Measurements from ENCODE around the gene CDCP1.

The CDCP1 gene

GRCh38 chr3:45097296-45097883 lies 48.8 kb downstream of the CDCP1 start:
- Histone ChIP-seq H3K27ac (ENCODE audit: low read depth, low read length) (no peak overlapping the region), H3K79me2 (ENCODE audit: control insufficient read depth, insufficient read depth, low read length, unreplicated experiment) (no peaks in the 10 kb centered on the region), H3K27me3 (ENCODE audit: insufficient read depth, low read length) (no peaks in the 10 kb centered on the region), H2AFZ (ENCODE audit: low read length, unreplicated experiment) (no peak overlapping the region), H3K36me3 (ENCODE audit: insufficient read depth, low read length) (no peaks in the 10 kb centered on the region), H3K4me3 (ENCODE audit: low read depth, low read length) (no peak overlapping the region), H3K4me1 (ENCODE audit: control insufficient read depth, insufficient read depth, low read length, unreplicated experiment) (peaks cover 11% of the 10 kb centered on the region)

- peaks cover 2% of the 10 kb centered on the region; the same call in 1 of the 2 replicates for H3K36me3 ChIP-seq (ENCODE audit: insufficient read depth, low read length)
- no peak overlapping the region for H3K4me3 ChIP-seq (ENCODE audit: low read depth, low read length)
- no peak overlapping the region for H3K27ac ChIP-seq (ENCODE audit: low read depth, low read length)
- H3K4me1 ChIP-seq (ENCODE audit: control insufficient read depth, insufficient read depth, low read length, unreplicated experiment) = peaks cover 12% of the 10 kb centered on the region
- no peaks in the 10 kb centered on the region for H3K79me2 ChIP-seq (ENCODE audit: control insufficient read depth, insufficient read depth, low read length, unreplicated experiment)
- H2AFZ ChIP-seq (ENCODE audit: low read length, unreplicated experiment) = no peak overlapping the region
- no peaks in the 10 kb centered on the region for H3K27me3 ChIP-seq (ENCODE audit: insufficient read depth, low read length)
These were observed 50.2 kb downstream of the CDCP1 start for GRCh38 chr3:45095916-45096526.

DNA sequence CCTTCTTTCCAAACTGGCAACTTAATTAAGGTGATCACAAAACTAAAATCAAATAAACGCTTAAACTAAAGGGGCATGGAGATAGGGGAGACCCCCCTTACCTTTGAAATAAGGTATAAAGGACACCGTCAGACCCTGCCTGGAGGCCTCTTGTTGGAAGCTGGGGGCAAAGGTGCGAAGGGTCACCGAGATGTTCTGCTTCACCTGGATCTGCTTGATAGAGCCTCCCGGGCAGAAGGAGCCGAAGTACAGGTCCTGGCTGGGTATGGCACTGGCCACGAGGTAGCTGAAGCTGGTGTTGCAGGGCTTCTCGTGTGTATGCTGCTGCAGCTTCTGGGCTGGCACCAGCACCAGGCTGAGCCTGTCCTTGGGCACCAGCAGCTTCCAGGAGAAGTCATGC lies 53.0 kb downstream of the CDCP1 start:
- peaks cover 6% of the 10 kb centered on the region; the same call in 1 of the 2 replicates for H3K36me3 ChIP-seq (ENCODE audit: insufficient read depth, low read length)
- no peak overlapping the region for H2AFZ ChIP-seq (ENCODE audit: low read length, unreplicated experiment)
- H3K27me3 ChIP-seq (ENCODE audit: insufficient read depth, low read length) = no peaks in the 10 kb centered on the region
- no peak overlapping the region for H3K4me3 ChIP-seq (ENCODE audit: low read depth, low read length)
- no peak overlapping the region for H3K27ac ChIP-seq (ENCODE audit: low read depth, low read length)
- no peaks in the 10 kb centered on the region for H3K79me2 ChIP-seq (ENCODE audit: control insufficient read depth, insufficient read depth, low read length, unreplicated experiment)
- H3K4me1 ChIP-seq (ENCODE audit: control insufficient read depth, insufficient read depth, low read length, unreplicated experiment) = peaks cover 7% of the 10 kb centered on the region

DNA sequence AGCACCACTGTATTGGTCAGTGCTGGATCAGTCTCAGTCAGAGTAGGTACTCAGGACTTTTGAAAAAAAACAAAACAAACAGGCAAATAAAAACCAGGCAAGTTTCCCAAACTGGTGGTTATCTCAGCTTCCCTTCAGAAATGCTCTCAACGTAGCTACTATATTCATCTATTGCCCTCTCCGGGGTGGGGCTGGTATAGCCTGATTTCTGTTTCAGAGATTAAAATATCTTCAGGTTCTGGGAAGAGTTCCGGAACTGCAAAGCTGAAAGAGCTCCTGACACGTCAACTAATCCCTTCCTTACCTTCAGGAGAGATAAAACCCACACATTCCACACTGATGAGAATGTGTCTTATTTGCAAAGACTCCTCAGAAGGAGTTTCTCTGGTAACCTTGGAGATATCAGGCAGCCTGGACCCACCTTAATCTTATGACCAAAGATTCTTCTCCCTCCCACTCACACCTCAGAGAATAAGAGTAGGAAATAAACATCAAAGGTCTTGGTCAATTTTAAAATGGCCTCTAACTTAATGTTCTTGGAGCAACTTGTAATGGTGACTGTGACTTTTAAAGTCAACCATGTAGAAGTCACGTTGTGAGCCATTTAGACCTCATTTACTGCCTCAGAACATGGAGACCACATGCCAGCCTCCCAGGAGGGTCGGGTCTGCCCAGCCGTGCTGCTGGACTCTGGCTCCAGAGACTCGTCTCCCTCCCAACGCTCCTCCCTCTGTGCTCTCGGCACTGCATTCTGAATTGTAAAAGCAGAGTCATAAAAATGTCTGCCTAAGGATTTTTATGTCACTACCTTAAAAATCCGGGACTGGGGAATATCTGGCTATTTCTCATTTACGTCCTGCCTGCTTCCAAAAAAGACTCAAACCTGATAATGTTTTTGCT lies 53.8 kb downstream of the CDCP1 start:
- peaks cover 6% of the 10 kb centered on the region; the same call in 1 of the 2 replicates for H3K36me3 ChIP-seq (ENCODE audit: insufficient read depth, low read length)
- no peaks in the 10 kb centered on the region for H3K79me2 ChIP-seq (ENCODE audit: control insufficient read depth, insufficient read depth, low read length, unreplicated experiment)
- no peak overlapping the region for H2AFZ ChIP-seq (ENCODE audit: low read length, unreplicated experiment)

DNA sequence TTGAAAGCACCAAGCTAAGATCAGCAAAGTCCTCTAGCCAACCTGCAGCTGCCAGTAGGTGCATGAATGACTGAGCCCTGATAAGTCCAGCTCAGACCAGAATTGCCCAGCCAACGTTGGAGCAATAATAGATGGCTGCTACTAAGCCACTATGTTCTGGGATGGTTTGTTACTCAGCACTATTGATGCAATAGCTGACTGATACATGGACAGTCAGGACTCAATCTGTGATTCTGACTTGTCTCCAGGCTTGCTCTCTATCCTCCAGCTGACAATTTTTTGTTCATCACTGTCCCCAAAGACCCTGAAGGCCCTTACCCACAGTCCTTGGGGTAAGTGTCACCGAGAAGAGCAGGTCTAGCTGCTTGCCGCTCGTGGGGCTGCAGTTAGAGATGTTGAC lies 55.3 kb downstream of the CDCP1 start:
- Histone ChIP-seq H3K36me3 (ENCODE audit: insufficient read depth, low read length) (peaks cover 6% of the 10 kb centered on the region; the same call in 1 of the 2 replicates), H3K4me3 (ENCODE audit: low read depth, low read length) (no peak overlapping the region), H2AFZ (ENCODE audit: low read length, unreplicated experiment) (no peak overlapping the region), H3K79me2 (ENCODE audit: control insufficient read depth, insufficient read depth, low read length, unreplicated experiment) (no peaks in the 10 kb centered on the region), H3K27me3 (ENCODE audit: insufficient read depth, low read length) (no peaks in the 10 kb centered on the region), H3K4me1 (ENCODE audit: control insufficient read depth, insufficient read depth, low read length, unreplicated experiment) (peaks cover 7% of the 10 kb centered on the region), H3K27ac (ENCODE audit: low read depth, low read length) (no peak overlapping the region)

More for the DNA sequence above, 53.8 kb downstream of the CDCP1 start:
- H3K27ac ChIP-seq (ENCODE audit: low read depth, low read length) = peak overlapping the region; percentile 46
- peaks cover 7% of the 10 kb centered on the region for H3K4me1 ChIP-seq (ENCODE audit: control insufficient read depth, insufficient read depth, low read length, unreplicated experiment)
- H3K27me3 ChIP-seq (ENCODE audit: insufficient read depth, low read length) = no peaks in the 10 kb centered on the region
- H3K4me3 ChIP-seq (ENCODE audit: low read depth, low read length) = no peak overlapping the region

DNA sequence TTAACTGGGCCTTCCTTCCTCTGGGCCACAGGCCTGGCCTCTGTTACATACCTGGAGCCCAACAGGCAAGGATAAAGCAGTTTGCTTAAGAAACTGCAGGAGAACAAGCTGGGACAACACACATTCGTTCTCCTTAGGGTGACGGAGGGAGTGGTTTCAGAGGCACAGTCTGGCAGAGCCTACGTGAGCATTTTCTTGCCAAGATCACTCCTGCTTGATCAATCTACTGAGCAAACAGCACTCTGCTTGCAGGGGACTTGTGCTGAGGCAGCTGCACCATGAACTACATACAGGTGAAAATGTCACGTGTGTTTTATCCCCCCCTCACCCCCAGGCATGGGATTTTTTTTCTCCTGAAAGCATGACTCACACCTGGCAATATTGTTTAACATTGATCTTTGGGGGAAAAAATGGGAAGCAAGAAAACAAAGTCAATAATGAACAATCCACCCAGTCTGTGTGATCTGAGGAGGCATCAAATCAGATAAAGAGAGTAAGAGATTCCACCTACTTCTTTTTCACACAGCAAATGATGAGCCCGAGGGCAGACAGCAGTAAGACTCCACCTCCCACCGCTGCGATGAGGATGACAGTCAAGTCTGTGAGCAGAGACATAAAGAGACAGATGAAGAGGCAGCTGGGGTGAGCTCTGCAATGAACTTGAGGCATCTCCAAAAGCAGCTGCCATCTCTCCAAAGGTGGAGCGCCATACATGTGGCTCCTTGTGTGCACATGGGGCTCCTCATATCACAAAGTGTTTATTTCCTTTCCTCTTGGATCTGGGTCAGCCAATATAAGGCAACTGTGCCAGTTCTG lies 57.4 kb downstream of the CDCP1 start:
- no peak overlapping the region for H2AFZ ChIP-seq (ENCODE audit: low read length, unreplicated experiment)
- H3K79me2 ChIP-seq (ENCODE audit: control insufficient read depth, insufficient read depth, low read length, unreplicated experiment) = no peaks in the 10 kb centered on the region
- H3K36me3 ChIP-seq (ENCODE audit: insufficient read depth, low read length) = peaks cover 6% of the 10 kb centered on the region; the same call in 1 of the 2 replicates
- no peak overlapping the region for H3K27ac ChIP-seq (ENCODE audit: low read depth, low read length)
- H3K4me1 ChIP-seq (ENCODE audit: control insufficient read depth, insufficient read depth, low read length, unreplicated experiment) = peaks cover 19% of the 10 kb centered on the region
- no peaks in the 10 kb centered on the region for H3K27me3 ChIP-seq (ENCODE audit: insufficient read depth, low read length)
- H3K4me3 ChIP-seq (ENCODE audit: low read depth, low read length) = no peak overlapping the region

- H3K36me3 ChIP-seq (ENCODE audit: insufficient read depth, low read length) = peaks cover 6% of the 10 kb centered on the region; the same call in 1 of the 2 replicates
- H3K79me2 ChIP-seq (ENCODE audit: control insufficient read depth, insufficient read depth, low read length, unreplicated experiment) = no peaks in the 10 kb centered on the region
- peaks cover 17% of the 10 kb centered on the region for H3K4me1 ChIP-seq (ENCODE audit: control insufficient read depth, insufficient read depth, low read length, unreplicated experiment)
- H3K4me3 ChIP-seq (ENCODE audit: low read depth, low read length) = no peak overlapping the region
- H3K27me3 ChIP-seq (ENCODE audit: insufficient read depth, low read length) = no peaks in the 10 kb centered on the region
- H3K27ac ChIP-seq (ENCODE audit: low read depth, low read length) = no peak overlapping the region
- no peak overlapping the region for H2AFZ ChIP-seq (ENCODE audit: low read length, unreplicated experiment)
These were observed 59.0 kb downstream of the CDCP1 start for GRCh38 chr3:45087155-45087554.

GRCh38 chr3:45084820-45085816 lies 61.1 kb downstream of the CDCP1 start:
- Histone ChIP-seq H3K27me3 (ENCODE audit: insufficient read depth, low read length) (no peaks in the 10 kb centered on the region), H3K27ac (ENCODE audit: low read depth, low read length) (peak overlapping the region; percentile 31), H3K4me3 (ENCODE audit: low read depth, low read length) (no peak overlapping the region), H3K36me3 (ENCODE audit: insufficient read depth, low read length) (no peaks in the 10 kb centered on the region), H3K4me1 (ENCODE audit: control insufficient read depth, insufficient read depth, low read length, unreplicated experiment) (peaks cover 21% of the 10 kb centered on the region), H3K79me2 (ENCODE audit: control insufficient read depth, insufficient read depth, low read length, unreplicated experiment) (no peaks in the 10 kb centered on the region), H2AFZ (ENCODE audit: low read length, unreplicated experiment) (no peak overlapping the region)

DNA sequence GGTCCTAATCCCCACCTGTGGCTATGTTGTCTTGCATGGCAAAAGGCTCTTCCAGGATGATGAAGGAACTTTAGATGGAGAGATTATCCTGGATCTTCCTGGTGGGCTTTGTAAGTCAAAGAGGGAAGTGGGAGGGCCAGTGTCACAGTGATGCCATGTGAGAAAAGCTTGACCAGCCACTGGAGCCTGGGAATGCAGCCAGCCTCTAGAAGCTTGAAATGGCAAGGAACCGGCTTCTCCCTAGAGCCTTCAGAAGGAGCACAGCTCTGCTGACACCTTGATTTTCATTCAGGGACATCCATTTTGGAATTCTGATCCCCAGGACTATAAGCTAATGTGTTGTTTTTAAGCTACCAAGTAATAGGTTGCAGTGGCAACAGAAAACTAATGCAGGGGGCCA lies 61.8 kb downstream of the CDCP1 start:
- Histone ChIP-seq H3K36me3 (ENCODE audit: insufficient read depth, low read length) (no peaks in the 10 kb centered on the region), H3K79me2 (ENCODE audit: control insufficient read depth, insufficient read depth, low read length, unreplicated experiment) (no peaks in the 10 kb centered on the region), H3K4me3 (ENCODE audit: low read depth, low read length) (no peak overlapping the region), H3K27me3 (ENCODE audit: insufficient read depth, low read length) (no peaks in the 10 kb centered on the region), H2AFZ (ENCODE audit: low read length, unreplicated experiment) (no peak overlapping the region), H3K4me1 (ENCODE audit: control insufficient read depth, insufficient read depth, low read length, unreplicated experiment) (peaks cover 21% of the 10 kb centered on the region), H3K27ac (ENCODE audit: low read depth, low read length) (no peak overlapping the region)

All from ACC112 (cell line).